Endothelial cell of umbilical vein (primary cell): ENCODE measurements around the gene FAAP100. TPM values are rescaled to one million over a fixed set of nuclear protein-coding genes. Genes with fewer than 3 reads are reported as not detected.

Source experiments
- BruUV-seq: library from RNA; stranded (reverse); fragments of 400-500 nt; replicated peaks from 2 replicates; lab custom pipeline; 2021; lab: Mats Ljungman, UMichigan
- CTCF ChIA-PET: fragments of 300-600, 350-600 bp; sonication (Branson Sonifier 250); formaldehyde crosslinking; loops from one replicate; lab custom pipeline; 2021; ENCODE audit warnings: antibody characterized with exemption, inconsistent platforms; lab: Charles Lee
- POLR2A ChIA-PET: fragments of 300-600, 350-600 bp; sonication (Branson Sonifier 250); formaldehyde crosslinking; loops from one replicate; lab custom pipeline; 2021; ENCODE audit warnings: antibody characterized with exemption, inconsistent platforms; lab: Charles Lee
- DNase-seq: peaks from one replicate; pipeline ENCODE4 v3.0.0-alpha.2; 2011; ENCODE audit warnings: low read depth, low spot score
- FAIRE-seq: peaks from 2 replicates; lab custom pipeline; 2011; peaks lifted over from hg19 to GRCh38; lab: Jason Lieb, UNC
- H2AFZ ChIP-seq: 2 replicates; pipeline ENCODE4 v1.6.0; 2012; ENCODE audit warnings: low read depth, low read length, control low read depth, inconsistent platforms
- H3K27ac ChIP-seq: 2 replicates; pipeline ENCODE4 v1.5.1; 2011; ENCODE audit warnings: low read depth, mild to moderate bottlenecking, control low read depth, low read length, moderate library complexity; ENCODE audit not compliant: insufficient read depth
- H3K27me3 ChIP-seq, 2 experiments: 2 replicates each; pipeline versions ENCODE4 v1.6.0 to v1.6.1; 2011; ENCODE audit warnings: low read length in 2 of 2, mixed read lengths in 1 of 2; ENCODE audit not compliant: control insufficient read depth in 2 of 2, insufficient read depth in 2 of 2
- H3K36me3 ChIP-seq, 2 experiments: 2 replicates in 1 of 2; 3 replicates in 1 of 2; pipeline ENCODE4 v1.5.1; 2011; ENCODE audit warnings: low read length in 2 of 2, mild to moderate bottlenecking in 1 of 2, moderate library complexity in 1 of 2; ENCODE audit not compliant: control insufficient read depth in 2 of 2, insufficient read depth in 2 of 2; ENCODE audit errors: extremely low read depth in 1 of 2
- H3K4me1 ChIP-seq: 3 replicates; pipeline ENCODE4 v1.5.1; 2011; ENCODE audit warnings: mild to moderate bottlenecking, low read length; ENCODE audit not compliant: control insufficient read depth, insufficient read depth; ENCODE audit errors: extremely low read depth
- H3K4me2 ChIP-seq: 2 replicates; pipeline ENCODE4 v1.6.1; 2011; ENCODE audit warnings: low read length, control low read depth, mixed read lengths; ENCODE audit not compliant: insufficient read depth
- H3K4me3 ChIP-seq, 3 experiments: fragments of 200-600 bp in 1 of 3; sonication (generic), shearing (Covaris generic) in 1 of 3; replicated peaks in 1 of 3; 2 replicates each; pipeline ENCODE4 v1.5.1; 2011 to 2016; ENCODE audit warnings: control low read depth in 3 of 3, low read length in 3 of 3, mild to moderate bottlenecking in 2 of 3, inconsistent platforms in 1 of 3, low read depth in 1 of 3, moderate library complexity in 1 of 3; ENCODE audit not compliant: insufficient read depth in 1 of 3
- H3K79me2 ChIP-seq: 2 replicates; pipeline ENCODE4 v1.6.0; 2012; ENCODE audit warnings: low read length, inconsistent platforms; ENCODE audit not compliant: control insufficient read depth, insufficient read depth
- H3K9ac ChIP-seq: replicated peaks from 2 replicates; pipeline ENCODE3; 2011; ENCODE audit warnings: low read length, control low read depth; ENCODE audit not compliant: insufficient read depth; ENCODE audit errors: extremely low read depth
- H3K9me1 ChIP-seq: replicated peaks from 3 replicates; pipeline ENCODE4 v1.6.0; 2011; ENCODE audit warnings: mild to moderate bottlenecking, low read length; ENCODE audit not compliant: control insufficient read depth, insufficient read depth; ENCODE audit errors: extremely low read depth
- H3K9me3 ChIP-seq: replicated peaks from 2 replicates; pipeline ENCODE4 v1.5.1; 2012; ENCODE audit warnings: low read length, inconsistent platforms; ENCODE audit not compliant: control insufficient read depth, insufficient read depth
- H4K20me1 ChIP-seq: replicated peaks from 2 replicates; pipeline ENCODE3; 2011; ENCODE audit warnings: mild to moderate bottlenecking, low read length; ENCODE audit not compliant: control insufficient read depth, insufficient read depth; ENCODE audit errors: extremely low read depth
- CTCF ChIP-seq, 2 donors: IDR thresholded peaks; 1 replicate in 1 of 2; 2 replicates in 1 of 2; pipeline ENCODE4 v1.5.1; 2011; ENCODE audit warnings: low read length in 2 of 2, mild to moderate bottlenecking in 2 of 2, moderate library complexity in 2 of 2, control low read depth in 1 of 2, inconsistent platforms in 1 of 2, low read depth in 1 of 2; ENCODE audit not compliant: insufficient read depth in 1 of 2; ENCODE audit errors: extremely low read depth in 1 of 2
- POLR2A ChIP-seq: IDR thresholded peaks from 2 replicates; pipeline ENCODE4 v1.6.1; 2012; ENCODE audit warnings: low read depth, mild to moderate bottlenecking, control low read depth, low read length
- POLR2AphosphoS5 ChIP-seq: IDR thresholded peaks from 2 replicates; pipeline ENCODE4 v1.6.1; 2012; ENCODE audit warnings: low read depth, mild to moderate bottlenecking, control low read depth, low read length, moderate library complexity; ENCODE audit not compliant: insufficient read depth
- dilution Hi-C: fragments of 300-500 bp; cut with MboI; formaldehyde crosslinking; loops from one replicate; pipeline ENCODE4 v1.15.0; 2019; ENCODE audit warnings: low sequenced_read_pairs; ENCODE audit not compliant: extremely low pct_ligation_motif_present
- intact Hi-C: fragments of 100-400 bp; cut with micrococcal nuclease; formaldehyde crosslinking; loops from one replicate; pipeline ENCODE4 v1.10.0; 2022
- polyA plus RNA-seq, 4 experiments: library from polyadenylated mRNA; depleted of rRNA in 3 of 4; stranded (reverse) in 3 of 4; unstranded in 1 of 4; fragments of >200 nt; gene quantifications; 2 replicates each; pipeline versions ENCODE4 v1.2.1 to v1.2.3, GENCODE V29; 2011 to 2012; ENCODE audit warnings: missing spikeins in 1 of 4
- total RNA-seq: library from RNA; stranded (reverse); gene quantifications from 2 replicates; pipeline ENCODE4 v1.2.3, GENCODE V29; 2021

The FAAP100 gene
- total and polyA plus RNA-seq, 2 donors (not counting 3 experiments of a cell fraction or from before 2014, with no cell fraction given) = 35.4 to 54.3 TPM

DNA sequence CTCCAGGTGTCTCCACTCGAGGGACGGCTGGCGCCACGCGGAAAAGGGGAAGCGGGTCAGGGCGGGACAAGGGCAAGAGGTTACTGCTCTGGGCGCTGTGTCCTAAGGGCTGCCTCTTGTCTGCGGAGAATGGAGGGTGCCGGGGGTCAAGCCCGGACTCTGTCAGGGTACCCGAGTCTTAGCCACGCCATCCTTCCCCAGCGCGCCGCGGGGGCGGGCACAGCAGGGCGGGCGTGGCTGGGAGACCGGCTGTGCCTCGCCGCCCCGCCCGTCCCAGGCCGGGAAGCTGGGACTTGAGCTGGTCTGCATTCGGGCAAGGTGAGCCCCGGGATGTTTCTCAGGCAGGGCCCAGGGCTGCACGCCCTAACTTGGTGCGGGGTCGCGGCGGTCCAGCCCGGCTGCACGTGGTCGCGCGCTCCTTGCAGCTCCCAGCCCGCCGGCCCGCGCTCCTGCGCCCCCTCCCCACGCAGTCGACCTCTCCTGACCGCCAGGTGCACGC lies 33.3 kb downstream of the FAAP100 start:
- H3K36me3 ChIP-seq = no peaks in the 10 kb centered on the region
- CTCF ChIA-PET = interaction anchor here (1.0 to 2.2 kb wide), 9 partner anchors 9 to 227 kb away, joined by 3 to 11 read pairs (median 4); partner anchors contain the start of genes FAAP100 and FSCN2
- POLR2A ChIA-PET = no interaction called here
- H3K79me2 ChIP-seq = peaks cover 25% of the 10 kb centered on the region
- H3K9ac ChIP-seq = no peak overlapping the region
- no TSS peak for BruUV-seq
- intact Hi-C loops = no loop called here
- no peak overlapping the region for H3K27ac ChIP-seq
- H3K9me1 ChIP-seq = no peaks in the 10 kb centered on the region
- dilution Hi-C loops = no loop called here
- DNase-seq (no peak), FAIRE-seq (peak; percentile 37)
- peak overlapping the region; percentile 39 for H2AFZ ChIP-seq
- TF ChIP-seq POLR2A = peak; percentile 59
- TF ChIP-seq POLR2AphosphoS5 = peak; percentile 60
- no peak for TF ChIP-seq CTCF (IDR thresholded peaks at IDR 0.05; ENCODE audit: extremely low read depth in 1 of 2, insufficient read depth in 1 of 2, low read depth in 1 of 2, low read length in 2 of 2)
- peaks cover 29% of the 10 kb centered on the region for H3K4me1 ChIP-seq
- H3K4me2 ChIP-seq = peak overlapping the region; percentile 70
- H3K9me3 ChIP-seq = no peaks in the 10 kb centered on the region
- H3K27me3 ChIP-seq = no peaks in the 10 kb centered on the region
- no peaks in the 10 kb centered on the region for H4K20me1 ChIP-seq
- peak overlapping the region; percentile 11 to 32 (median 22) for H3K4me3 ChIP-seq

DNA sequence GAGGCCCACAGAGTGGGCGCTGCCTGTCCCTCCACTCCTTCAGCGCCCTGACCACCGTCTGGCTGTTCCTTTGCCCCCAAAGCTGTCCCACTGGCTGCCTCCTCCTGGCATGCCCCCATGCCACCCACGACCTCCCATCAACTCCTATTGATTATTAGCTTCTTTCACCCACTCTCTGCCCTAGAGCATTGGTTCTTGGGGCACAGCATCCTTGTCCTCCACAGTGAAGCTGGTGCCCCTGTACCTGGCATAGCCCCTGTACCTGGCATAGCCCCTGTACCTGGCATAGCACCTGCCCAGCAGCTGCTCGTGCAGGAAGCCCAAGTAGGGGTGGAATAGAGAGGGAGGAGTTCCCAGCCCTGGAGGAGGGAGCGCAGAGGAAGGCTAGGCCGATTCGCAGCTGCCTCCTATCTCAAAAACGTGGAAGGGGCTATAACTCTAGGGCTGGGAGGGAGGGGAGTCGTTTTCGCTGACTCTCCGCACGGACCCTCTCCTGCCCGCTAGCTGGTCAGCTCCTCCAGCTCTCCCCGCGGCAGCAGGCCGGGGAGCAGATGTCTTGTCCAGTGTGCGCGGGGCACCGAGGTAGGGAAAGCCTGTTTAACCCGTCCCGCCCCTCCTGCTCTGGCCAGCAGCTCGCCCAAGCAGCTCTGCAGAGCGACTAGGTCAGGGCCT lies 33.9 kb downstream of the FAAP100 start:
- Histone ChIP-seq H2AFZ (no peak overlapping the region), H3K9me1 (no peaks in the 10 kb centered on the region), H3K27me3 (no peaks in the 10 kb centered on the region), H3K9me3 (no peaks in the 10 kb centered on the region), H3K9ac (no peak overlapping the region), H3K27ac (no peak overlapping the region), H3K4me1 (peaks cover 33% of the 10 kb centered on the region), H3K4me3 (no peak overlapping the region), H3K4me2 (no peak overlapping the region), H3K79me2 (peaks cover 25% of the 10 kb centered on the region), H4K20me1 (no peaks in the 10 kb centered on the region), H3K36me3 (no peaks in the 10 kb centered on the region)
- BruUV-seq = no TSS peak
- FAIRE-seq = no peak
- TF ChIP-seq CTCF (IDR thresholded peaks at IDR 0.05; ENCODE audit: extremely low read depth in 1 of 2, insufficient read depth in 1 of 2, low read depth in 1 of 2, low read length in 2 of 2) (no peak), POLR2AphosphoS5 (peak; percentile 20)
- ChIA-PET POLR2A (interaction anchor here (0.6 kb wide), 1 partner anchor 10 kb away, joined by 5 read pairs; no protein-coding TSS in a partner anchor), CTCF (interaction anchor here (0.7 to 2.2 kb wide), 9 partner anchors 9 to 226 kb away, joined by 3 to 11 read pairs (median 3); partner anchors contain the start of genes FAAP100 and FSCN2)
- no peak for DNase-seq
- dilution Hi-C loops (no loop called here), intact Hi-C loops (no loop called here)
